ENCODE measurements around the gene IGF2R.

DNA sequence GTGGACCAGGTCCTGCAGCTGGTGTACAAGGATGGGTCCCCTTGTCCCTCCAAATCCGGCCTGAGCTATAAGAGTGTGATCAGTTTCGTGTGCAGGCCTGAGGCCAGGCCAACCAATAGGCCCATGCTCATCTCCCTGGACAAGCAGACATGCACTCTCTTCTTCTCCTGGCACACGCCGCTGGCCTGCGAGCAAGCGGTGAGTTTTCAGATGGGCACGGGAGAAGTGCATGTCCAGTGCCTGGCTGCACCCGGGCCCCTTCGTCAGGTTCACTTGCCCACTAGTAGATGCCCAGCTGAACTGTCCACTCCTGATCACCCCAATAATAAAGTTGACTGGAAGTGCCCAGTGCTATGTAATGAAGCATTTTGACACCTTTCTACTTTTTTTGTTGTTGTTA, 104.4 kb downstream of the IGF2R start:
- TF ChIP-seq, protein P1, sequence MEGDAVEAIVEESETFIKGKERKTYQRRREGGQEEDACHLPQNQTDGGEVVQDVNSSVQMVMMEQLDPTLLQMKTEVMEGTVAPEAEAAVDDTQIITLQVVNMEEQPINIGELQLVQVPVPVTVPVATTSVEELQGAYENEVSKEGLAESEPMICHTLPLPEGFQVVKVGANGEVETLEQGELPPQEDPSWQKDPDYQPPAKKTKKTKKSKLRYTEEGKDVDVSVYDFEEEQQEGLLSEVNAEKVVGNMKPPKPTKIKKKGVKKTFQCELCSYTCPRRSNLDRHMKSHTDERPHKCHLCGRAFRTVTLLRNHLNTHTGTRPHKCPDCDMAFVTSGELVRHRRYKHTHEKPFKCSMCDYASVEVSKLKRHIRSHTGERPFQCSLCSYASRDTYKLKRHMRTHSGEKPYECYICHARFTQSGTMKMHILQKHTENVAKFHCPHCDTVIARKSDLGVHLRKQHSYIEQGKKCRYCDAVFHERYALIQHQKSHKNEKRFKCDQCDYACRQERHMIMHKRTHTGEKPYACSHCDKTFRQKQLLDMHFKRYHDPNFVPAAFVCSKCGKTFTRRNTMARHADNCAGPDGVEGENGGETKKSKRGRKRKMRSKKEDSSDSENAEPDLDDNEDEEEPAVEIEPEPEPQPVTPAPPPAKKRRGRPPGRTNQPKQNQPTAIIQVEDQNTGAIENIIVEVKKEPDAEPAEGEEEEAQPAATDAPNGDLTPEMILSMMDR (IDR thresholded peaks at IDR 0.05; ENCODE audit: low read depth, low read length), result no peak
- TF ChIP-seq POLR2A (IDR thresholded peaks at IDR 0.05; ENCODE audit: extremely low read depth, insufficient read length), result no peak
